Stimulated activated CD4-positive, alpha-beta T cell treated with anti-CD3 and anti-CD28 coated beads, Interleukin-15, amount 100 ng/mL, for 1 hour (primary cell): ENCODE measurements around the gene STARD8.

Experiments
- DNase-seq, 2 donors: peaks; one replicate each; pipeline ENCODE4 v3.0.0-alpha.2; 2020; ENCODE audit warnings: low read depth in 1 of 2, low spot score in 1 of 2

STARD8 gene

DNA sequence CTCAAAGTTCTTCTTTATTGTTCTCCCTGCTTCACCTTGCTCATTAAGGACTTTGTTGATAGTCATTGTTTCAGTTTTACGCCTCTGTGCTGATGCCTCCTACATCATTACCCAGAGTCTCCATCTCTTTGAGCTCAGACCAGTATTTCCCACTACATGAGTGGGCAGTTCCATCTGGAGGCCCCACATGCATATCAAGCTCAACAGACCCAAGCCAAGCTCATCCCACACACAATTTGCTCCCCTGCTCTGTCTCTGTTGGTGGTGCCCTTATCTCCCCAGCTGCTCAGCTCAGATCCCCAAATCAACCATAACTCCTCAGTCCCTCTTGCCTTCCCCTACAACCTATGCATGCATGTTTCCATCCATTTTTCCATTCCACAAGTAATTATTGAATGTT lies 96.3 kb downstream of the STARD8 start:
- no peak for DNase-seq

DNA sequence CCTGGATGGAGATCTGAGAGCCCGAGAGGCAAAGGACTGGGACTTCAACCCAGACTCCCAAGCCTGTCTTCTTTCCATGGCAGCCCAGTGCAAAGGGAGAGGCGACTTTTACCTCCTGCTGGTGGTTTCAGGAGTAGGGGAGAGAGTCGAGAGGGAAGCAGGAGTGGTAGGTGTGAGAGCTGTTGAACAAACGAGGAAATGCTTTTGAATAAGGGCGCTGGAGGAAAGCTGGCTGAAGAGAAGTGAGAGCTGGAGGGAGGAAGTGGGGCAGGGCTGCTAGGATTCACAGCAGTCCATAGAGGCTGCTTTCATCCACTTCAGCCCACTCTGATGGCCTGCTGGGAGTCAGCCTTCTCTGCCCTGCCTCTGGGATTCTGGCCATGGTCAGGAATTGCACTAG lies 99.5 kb downstream of the STARD8 start:
- no peak for DNase-seq

DNA sequence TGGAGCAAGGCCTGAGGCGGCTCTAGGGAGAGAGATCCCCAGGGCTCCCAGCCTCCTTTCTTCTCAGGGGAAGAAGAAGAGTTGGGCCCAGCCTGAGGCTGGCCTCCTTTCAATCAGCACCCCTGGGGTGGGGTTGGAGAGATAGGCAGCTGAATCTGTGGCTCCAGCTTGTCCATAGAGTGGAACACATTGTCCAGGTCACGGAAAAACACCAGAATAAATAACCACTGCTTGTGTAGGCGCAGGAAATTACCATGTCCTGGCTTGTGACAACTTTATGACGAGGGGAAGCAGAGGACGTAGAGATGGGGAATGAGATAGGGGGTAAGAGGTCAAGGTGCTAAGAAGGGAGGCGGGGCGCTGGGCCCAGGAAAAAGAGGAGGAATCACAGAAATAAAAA lies 100.6 kb downstream of the STARD8 start:
- DNase-seq: no peak

DNA sequence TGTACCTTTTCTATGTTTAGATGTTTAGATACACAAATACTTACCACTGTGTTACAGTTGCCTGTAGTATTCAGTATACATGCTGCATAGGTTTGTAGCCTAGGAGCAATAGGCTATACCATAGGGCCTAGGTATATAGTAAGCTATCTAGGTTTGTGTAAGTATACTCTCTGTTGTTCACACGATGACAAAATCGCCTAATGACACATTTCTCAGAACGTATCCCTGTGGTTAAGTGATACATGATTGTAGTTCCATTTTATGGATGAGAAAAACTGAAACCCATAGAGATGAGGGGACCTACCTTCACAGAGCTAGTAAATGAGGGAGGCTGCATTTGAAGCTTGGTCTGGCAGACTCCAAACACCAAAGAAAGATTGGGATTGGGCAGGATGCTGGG lies 102.0 kb downstream of the STARD8 start:
- DNase-seq: no peak

DNA sequence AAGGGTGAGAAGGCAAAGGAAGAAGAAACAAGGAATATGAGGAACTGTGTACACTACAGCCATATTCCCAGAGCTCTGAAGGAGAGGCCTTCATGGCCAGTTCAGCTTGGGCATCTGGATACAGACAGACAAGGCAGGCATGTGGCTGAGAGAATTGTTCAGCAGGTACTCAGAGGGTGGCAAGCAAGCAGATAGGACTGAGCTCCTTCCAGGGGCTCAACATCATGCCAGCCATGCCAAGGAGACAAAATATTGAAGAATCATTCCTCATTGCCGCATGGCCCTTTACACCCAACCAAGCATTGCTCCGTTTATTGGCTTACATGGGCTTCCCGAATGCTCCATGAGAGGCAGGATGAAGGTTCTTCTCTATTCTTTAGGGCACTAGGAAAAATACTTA lies 102.8 kb downstream of the STARD8 start:
- no peak for DNase-seq

DNA sequence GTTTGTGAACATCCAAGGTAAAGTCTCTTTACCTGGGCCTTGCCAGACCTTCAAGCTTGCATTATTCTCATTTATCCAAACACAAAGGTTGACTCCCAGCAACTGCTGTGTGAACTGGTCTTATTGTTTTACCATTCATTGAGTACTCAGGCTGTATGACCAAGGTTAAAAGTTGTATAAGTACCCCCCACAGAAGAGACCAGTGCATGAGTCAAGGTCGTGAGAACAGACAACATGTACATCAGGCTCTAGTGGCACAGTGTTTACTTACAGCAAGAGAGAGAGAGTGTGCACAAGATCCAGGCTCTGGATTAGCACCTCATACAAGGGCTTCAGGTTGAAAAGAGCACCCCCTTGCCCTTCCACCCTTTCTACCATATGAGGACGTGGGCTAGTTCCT lies 103.9 kb downstream of the STARD8 start:
- DNase-seq: no peak

DNA sequence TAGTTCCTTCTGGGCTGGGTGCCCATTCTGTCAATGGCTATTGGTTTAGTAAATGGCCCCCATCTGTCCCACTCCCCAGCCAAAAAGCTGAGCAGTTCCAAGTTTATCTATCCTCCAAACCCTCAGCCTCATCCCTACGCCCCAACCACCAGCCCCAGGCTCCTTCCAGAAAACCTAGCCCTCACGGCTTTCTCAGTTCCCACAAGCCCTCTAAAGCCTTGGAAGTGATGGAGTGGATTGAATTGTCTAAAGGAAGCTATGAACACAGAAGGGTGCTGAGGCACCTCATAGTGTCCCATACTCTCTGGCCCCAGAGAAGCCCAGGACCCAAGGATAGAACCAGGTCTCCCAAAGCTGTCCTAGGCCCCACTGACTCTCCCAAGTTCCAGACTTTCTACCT lies 105.8 kb downstream of the STARD8 start:
- DNase-seq: no peak

DNA sequence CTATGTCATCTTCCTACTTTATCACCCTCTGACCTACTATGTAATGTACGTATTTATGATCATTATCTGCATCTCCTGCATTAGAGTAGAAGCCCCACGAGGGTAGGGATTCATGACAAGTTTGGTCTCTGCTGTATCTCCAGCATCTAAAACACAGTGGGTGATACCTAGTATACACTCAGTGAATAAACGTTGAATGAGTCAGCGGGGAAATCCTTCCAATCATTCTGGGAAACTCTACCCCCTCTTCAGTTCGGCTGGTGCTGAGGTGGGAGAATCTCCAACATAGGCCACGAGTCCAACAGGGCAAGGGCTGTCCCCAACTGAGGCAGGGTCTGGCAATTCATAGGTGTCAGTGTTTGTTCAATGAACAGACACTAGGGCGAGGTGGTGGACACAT lies 106.9 kb downstream of the STARD8 start:
- DNase-seq: no peak

DNA sequence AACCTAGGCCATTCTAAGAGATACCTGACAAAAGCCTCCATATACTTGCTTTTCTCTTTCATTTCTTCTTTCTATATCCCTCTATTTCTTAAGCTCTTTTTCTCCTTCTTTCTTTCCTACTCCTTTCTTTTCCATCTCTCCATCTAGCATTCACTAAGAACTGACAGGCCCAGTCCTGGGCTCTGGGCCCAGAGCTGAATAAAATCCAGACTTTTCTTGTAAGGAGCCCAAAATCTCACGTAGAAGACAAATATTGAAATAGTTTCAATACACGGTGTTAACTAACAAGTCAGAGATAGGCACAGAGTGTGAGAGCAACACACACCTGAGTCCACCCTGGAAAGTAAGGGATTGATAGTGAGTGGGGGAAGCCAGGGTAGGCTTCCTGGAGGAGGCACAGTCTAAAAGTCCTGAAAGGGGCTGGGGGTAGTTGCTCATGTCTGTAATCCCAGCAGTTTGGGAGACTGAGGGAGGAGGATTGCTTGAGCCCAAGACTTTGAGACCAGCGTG lies 108.2 kb downstream of the STARD8 start:
- DNase-seq: no peak

DNA sequence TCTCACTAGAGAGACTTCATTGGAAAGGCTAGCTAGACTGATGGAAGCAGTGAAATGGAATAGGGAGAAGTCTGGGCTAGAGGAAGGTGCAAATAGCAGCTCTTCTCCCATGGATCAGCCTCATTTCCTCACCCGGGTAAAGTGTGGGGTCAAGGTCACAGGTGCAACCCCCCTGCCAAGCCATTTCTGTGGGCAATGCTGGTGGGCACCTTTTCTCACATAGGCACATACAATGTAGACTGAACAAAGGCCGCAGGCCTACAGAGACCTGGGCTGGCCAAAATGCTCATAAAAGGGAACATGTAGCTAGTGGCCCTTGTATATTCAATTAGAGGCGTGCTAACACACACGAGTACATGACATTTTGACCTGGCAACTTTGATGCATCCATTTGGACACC lies 109.9 kb downstream of the STARD8 start:
- DNase-seq: no peak

DNA sequence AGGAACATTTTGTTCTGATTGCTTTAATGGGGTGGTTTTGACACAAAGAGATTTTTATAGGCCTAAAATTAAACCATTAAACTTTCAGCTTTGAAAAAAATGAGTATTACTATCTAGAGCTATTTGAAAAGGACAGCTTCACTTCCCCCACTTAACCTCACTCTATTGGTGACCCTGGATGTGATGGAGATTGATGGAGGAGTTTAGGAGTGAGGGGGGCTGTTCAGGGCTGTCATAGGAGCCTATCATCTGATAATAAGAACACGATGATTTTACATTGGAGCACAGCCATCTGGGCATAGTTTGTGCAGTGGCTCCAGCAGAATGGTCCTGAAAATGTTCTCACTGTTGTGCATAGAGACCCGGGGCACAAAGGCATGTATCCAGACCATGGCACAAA lies 110.3 kb downstream of the STARD8 start:
- no peak for DNase-seq

DNA sequence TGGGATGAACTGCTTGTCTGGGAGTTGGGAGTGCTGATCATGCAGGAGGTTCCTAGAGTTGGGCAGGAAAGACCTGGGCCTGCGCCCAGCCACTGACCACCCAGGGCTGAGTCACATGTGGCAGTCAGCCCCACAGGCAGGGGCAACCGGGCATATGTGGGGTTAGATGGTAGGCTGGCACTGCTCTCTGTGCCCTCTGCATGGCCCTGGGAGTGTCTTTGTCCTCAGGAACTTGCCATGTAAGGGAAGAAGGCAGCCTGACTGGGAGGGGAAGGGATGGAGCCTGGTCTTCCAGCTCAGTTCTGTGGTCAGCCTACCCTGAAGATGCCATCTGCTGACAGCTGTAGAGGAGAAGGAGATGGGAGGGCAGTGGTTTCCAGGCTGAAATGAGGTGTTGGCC lies 111.2 kb downstream of the STARD8 start:
- DNase-seq: no peak

DNA sequence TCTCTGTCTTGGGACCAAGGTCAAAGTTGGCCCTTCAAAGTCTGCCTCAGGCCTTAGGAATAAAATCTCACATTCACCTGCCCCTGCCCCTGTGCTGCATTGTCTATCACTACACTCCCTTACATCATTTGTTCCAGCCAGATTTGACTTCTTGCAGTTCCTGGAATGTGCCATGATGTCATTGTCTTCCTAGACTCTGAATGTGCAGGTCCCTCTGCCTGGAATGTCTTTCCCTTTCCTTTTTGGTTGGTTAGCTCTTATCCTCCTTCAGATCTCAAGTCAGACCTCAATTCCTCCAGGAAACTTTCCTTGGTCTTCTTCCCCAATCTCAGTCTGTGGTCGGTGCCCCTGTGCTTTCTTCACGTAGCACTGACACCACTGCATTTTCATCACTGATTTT lies 113.6 kb downstream of the STARD8 start:
- DNase-seq: no peak

DNA sequence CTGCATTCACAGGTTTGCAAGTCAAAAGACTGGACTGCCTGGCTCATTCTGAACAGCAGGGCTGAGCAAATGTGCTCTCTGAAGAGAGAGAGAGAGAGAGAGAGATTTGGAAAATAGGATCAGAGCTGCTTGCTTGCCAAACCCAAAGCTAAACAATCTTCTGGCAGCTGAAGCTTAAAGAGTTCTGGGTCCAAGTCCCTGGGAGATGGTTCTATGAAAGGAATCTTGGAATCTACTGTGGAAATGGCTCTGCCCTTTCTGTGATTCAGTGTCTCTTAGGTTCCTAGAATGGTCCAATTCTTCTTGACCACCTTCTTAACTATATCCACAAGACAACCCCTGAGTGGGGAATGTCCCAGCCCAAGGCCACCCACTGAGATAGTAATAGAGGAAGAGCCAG lies 115.3 kb downstream of the STARD8 start:
- no peak for DNase-seq

DNA sequence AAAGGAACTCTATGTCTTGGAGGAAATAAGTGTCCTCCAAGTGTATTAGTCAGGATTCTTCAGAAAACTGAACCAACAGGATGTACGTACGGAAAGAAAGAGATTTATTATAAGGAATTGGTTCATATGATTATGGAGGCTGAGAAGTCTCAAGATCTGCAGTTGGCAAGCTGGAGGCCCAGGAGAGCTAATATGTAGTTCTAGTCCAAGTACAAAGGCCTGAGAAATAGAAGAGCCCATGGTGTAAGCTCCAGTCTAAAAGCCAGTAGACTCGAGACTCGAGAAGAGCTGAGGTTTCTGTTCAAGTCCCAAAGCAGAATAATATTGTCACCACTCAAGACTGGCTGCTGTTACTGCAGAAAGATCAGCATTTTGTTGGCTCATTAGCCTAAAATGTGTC lies 116.0 kb downstream of the STARD8 start:
- DNase-seq: no peak
